Thyroid gland (tissue), 4 donors: Measurements from ENCODE around the gene LSM8.

ENCODE experiments used
- POLR2A ChIP-seq, 2 donors: fragments of 450-650 bp; IDR thresholded peaks; one replicate each; pipeline ENCODE4 v1.6.1; 2017; ENCODE audit warnings: antibody characterized with exemption in 2 of 2, mild to moderate bottlenecking in 2 of 2, moderate library complexity in 1 of 2
- TF ChIP-seq, protein P1 (sequence below), 6 experiments: fragments of 200-600 bp in 3 of 6; fragments of 450-650 bp in 3 of 6; sonication (generic) in 3 of 6; IDR thresholded peaks; one replicate each; pipeline ENCODE4 v1.5.1; 2016 to 2019; ENCODE audit warnings: antibody characterized with exemption in 6 of 6, mild to moderate bottlenecking in 2 of 6, inconsistent platforms in 1 of 6, moderate library complexity in 1 of 6

DNA sequence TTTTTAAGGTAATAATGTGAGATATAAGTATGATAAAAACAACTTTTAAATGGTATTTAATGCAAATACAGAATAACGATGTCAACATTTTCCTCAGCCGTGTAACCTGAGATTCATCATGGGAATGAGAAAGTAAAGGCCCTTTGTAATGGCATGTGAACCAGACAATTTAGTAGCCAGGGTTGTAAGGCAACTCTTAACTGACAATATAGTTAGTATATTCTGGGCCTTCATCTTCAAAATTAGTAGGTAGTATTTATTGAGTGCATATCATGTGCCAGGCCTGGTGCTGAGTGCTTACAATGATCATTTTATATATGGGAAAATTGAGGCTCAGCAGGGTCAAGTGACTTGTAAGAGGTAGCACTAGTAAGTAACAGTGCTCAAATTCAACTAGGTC is 10.6 kb downstream of the LSM8 start:
- TF ChIP-seq POLR2A (IDR thresholded peaks at IDR 0.05): no peak
- TF ChIP-seq, protein P1, sequence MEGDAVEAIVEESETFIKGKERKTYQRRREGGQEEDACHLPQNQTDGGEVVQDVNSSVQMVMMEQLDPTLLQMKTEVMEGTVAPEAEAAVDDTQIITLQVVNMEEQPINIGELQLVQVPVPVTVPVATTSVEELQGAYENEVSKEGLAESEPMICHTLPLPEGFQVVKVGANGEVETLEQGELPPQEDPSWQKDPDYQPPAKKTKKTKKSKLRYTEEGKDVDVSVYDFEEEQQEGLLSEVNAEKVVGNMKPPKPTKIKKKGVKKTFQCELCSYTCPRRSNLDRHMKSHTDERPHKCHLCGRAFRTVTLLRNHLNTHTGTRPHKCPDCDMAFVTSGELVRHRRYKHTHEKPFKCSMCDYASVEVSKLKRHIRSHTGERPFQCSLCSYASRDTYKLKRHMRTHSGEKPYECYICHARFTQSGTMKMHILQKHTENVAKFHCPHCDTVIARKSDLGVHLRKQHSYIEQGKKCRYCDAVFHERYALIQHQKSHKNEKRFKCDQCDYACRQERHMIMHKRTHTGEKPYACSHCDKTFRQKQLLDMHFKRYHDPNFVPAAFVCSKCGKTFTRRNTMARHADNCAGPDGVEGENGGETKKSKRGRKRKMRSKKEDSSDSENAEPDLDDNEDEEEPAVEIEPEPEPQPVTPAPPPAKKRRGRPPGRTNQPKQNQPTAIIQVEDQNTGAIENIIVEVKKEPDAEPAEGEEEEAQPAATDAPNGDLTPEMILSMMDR (IDR thresholded peaks at IDR 0.05): no peak
